ENCODE results near the gene ACBD3.

GRCh38 chr1:226149806-226150205 lies 36.7 kb downstream of the ACBD3 start:
- no peak for TF ChIP-seq CTCF (IDR thresholded peaks at IDR 0.05)
- no peak for TF ChIP-seq POLR2A (IDR thresholded peaks at IDR 0.05)

Measured in right lobe of liver (tissue), 4 donors.